GM12873 (cell line): ENCODE results near the gene PIAS1.

Source experiments
- CTCF ChIP-seq: IDR thresholded peaks from 2 replicates; pipeline ENCODE4 v1.5.1; 2012; ENCODE audit warnings: low read depth, mild to moderate bottlenecking, moderate library complexity, low read length, control low read depth; ENCODE audit not compliant: insufficient read depth; ENCODE audit errors: missing control alignments

Gene PIAS1

GRCh38 chr15:68051907-68052306, 2.2 kb upstream of the PIAS1 start:
- no peak for TF ChIP-seq CTCF

- no peak for TF ChIP-seq CTCF
Observed at GRCh38 chr15:68052431-68052830, 1.7 kb upstream of the PIAS1 start.

- no peak for TF ChIP-seq CTCF
Observed at GRCh38 chr15:68053001-68053400, 1.1 kb upstream of the PIAS1 start.

- no peak for TF ChIP-seq CTCF
Observed at GRCh38 chr15:68054628-68055223, 611 bp downstream of the PIAS1 start.

- no peak for TF ChIP-seq CTCF
Observed at GRCh38 chr15:68055224-68055705, 1.1 kb downstream of the PIAS1 start.

- TF ChIP-seq CTCF, result no peak
Observed at GRCh38 chr15:68056097-68056865, 2.2 kb downstream of the PIAS1 start.

- TF ChIP-seq CTCF, result no peak
Observed at GRCh38 chr15:68057034-68057433, 2.9 kb downstream of the PIAS1 start.
